Measurements from ENCODE around the gene HCRTR1. TPM values are rescaled to one million over a fixed set of nuclear protein-coding genes. Genes with fewer than 3 reads are reported as not detected.

Gene HCRTR1
- total RNA-seq, 1 experiment from 2014 or later: not detected

GRCh38 chr1:31626223-31627207 lies 9.0 kb downstream of the HCRTR1 start:
- no peak for DNase-seq (ENCODE audit: low spot score)

- DNase-seq (ENCODE audit: low spot score): peak; percentile 67
These were observed 9.9 kb downstream of the HCRTR1 start for GRCh38 chr1:31627301-31627929.

GRCh38 chr1:31627930-31628559 lies 10.6 kb downstream of the HCRTR1 start:
- DNase-seq (ENCODE audit: low spot score): peak; percentile 53

GRCh38 chr1:31628931-31629556 lies 11.6 kb downstream of the HCRTR1 start:
- no peak for DNase-seq (ENCODE audit: low spot score)

- no peak for DNase-seq (ENCODE audit: low spot score)
These were observed 15.2 kb downstream of the HCRTR1 start for GRCh38 chr1:31632649-31633048.

GRCh38 chr1:31633117-31633516 lies 15.6 kb downstream of the HCRTR1 start:
- DNase-seq (ENCODE audit: low spot score): no peak

- DNase-seq (ENCODE audit: low spot score): no peak
These were observed 20.6 kb downstream of the HCRTR1 start for GRCh38 chr1:31637915-31638673.

- no peak for DNase-seq (ENCODE audit: low spot score)
These were observed 22.1 kb downstream of the HCRTR1 start for GRCh38 chr1:31639543-31639942.

GRCh38 chr1:31640179-31640578 lies 22.7 kb downstream of the HCRTR1 start:
- DNase-seq (ENCODE audit: low spot score): no peak

- no peak for DNase-seq (ENCODE audit: low spot score)
These were observed 23.5 kb downstream of the HCRTR1 start for GRCh38 chr1:31640964-31641363.

- DNase-seq (ENCODE audit: low spot score): no peak
These were observed 24.9 kb downstream of the HCRTR1 start for GRCh38 chr1:31642366-31642765.

- no peak for DNase-seq (ENCODE audit: low spot score)
These were observed 25.4 kb downstream of the HCRTR1 start for GRCh38 chr1:31642897-31643296.

GRCh38 chr1:31643976-31644559 lies 26.6 kb downstream of the HCRTR1 start:
- no peak for DNase-seq (ENCODE audit: low spot score)

GRCh38 chr1:31644560-31645273 lies 27.2 kb downstream of the HCRTR1 start, which contains the start of gene PEF1:
Gene PEF1 (minus strand): TSS chr1:31644876. CDS start chr1:31644864, 12 bp downstream.
- peak; percentile 90 for DNase-seq (ENCODE audit: low spot score)

GRCh38 chr1:31645274-31645568 lies 27.7 kb downstream of the HCRTR1 start:
- no peak for DNase-seq (ENCODE audit: low spot score)

- no peak for DNase-seq (ENCODE audit: low spot score)
These were observed 28.9 kb downstream of the HCRTR1 start for GRCh38 chr1:31646259-31646960.

GRCh38 chr1:31647106-31647505 lies 29.6 kb downstream of the HCRTR1 start:
- DNase-seq (ENCODE audit: low spot score): no peak

- DNase-seq (ENCODE audit: low spot score): no peak
These were observed 30.7 kb downstream of the HCRTR1 start for GRCh38 chr1:31648190-31648589.

- no peak for DNase-seq (ENCODE audit: low spot score)
These were observed 31.3 kb downstream of the HCRTR1 start for GRCh38 chr1:31648641-31649357.
